Panc1 (cell line): ENCODE measurements around the gene NCAPH2. TPM values are rescaled to one million over a fixed set of nuclear protein-coding genes. Genes with fewer than 3 reads are reported as not detected.
A peak's percentile ranks its signal among the peaks of the same experiment; 100 is the strongest.

Source experiments
- ATAC-seq: fragments of 200-7000 bp; cut with Tn5 transposase; 2 replicates; pipeline ENCODE4 v1.9.1; 2020; ENCODE audit warnings: mild to moderate bottlenecking, moderate library complexity
- BruUV-seq: library from RNA; stranded (reverse); fragments of 400-500 nt; replicated peaks from 2 replicates; lab custom pipeline; 2021; lab: Mats Ljungman, UMichigan
- CTCF ChIA-PET: fragments of 300-600 bp; sonication (Branson Sonifier 250); formaldehyde crosslinking; loops from one replicate; lab custom pipeline; 2022; ENCODE audit warnings: antibody characterized with exemption; lab: Charles Lee
- POLR2A ChIA-PET: fragments of 300-600 bp; sonication (Branson Sonifier 250); formaldehyde crosslinking; loops from one replicate; lab custom pipeline; 2022; ENCODE audit warnings: antibody characterized with exemption; lab: Charles Lee
- DNase-seq: peaks from one replicate; pipeline ENCODE4 v3.0.0-alpha.2; 2010; ENCODE audit warnings: low read depth, low spot score
- H3K27ac ChIP-seq: 2 replicates; pipeline ENCODE4 v1.5.1; 2011; ENCODE audit warnings: mild to moderate bottlenecking, low read length, inconsistent platforms
- H3K27me3 ChIP-seq: fragments of 200-500 bp; sonication (Bioruptor generic); 2 replicates; pipeline ENCODE4 v1.6.0; 2014; ENCODE audit warnings: low read length, inconsistent platforms; ENCODE audit not compliant: control insufficient read depth, insufficient read depth
- H3K36me3 ChIP-seq: fragments of 200-500 bp; sonication (Bioruptor generic); 2 replicates; pipeline ENCODE4 v1.5.1; 2014; ENCODE audit warnings: inconsistent platforms, mild to moderate bottlenecking, low read length, moderate library complexity; ENCODE audit not compliant: control insufficient read depth, insufficient read depth
- H3K4me1 ChIP-seq: 2 replicates; pipeline ENCODE4 v1.5.1; 2011; ENCODE audit warnings: inconsistent platforms, mild to moderate bottlenecking, low read length, moderate library complexity; ENCODE audit not compliant: control insufficient read depth, insufficient read depth
- H3K4me3 ChIP-seq, 2 experiments: 2 replicates each; pipeline ENCODE4 v1.5.1; 2011 to 2012; ENCODE audit warnings: low read depth in 2 of 2, low read length in 2 of 2, mild to moderate bottlenecking in 2 of 2, inconsistent platforms in 1 of 2, moderate library complexity in 1 of 2
- H3K9me3 ChIP-seq: fragments of 200-500 bp; sonication (Bioruptor generic); 2 replicates; pipeline ENCODE4 v1.5.1; 2014; ENCODE audit warnings: low read depth, mild to moderate bottlenecking, inconsistent platforms, low read length, moderate library complexity; ENCODE audit not compliant: control insufficient read depth, insufficient read depth
- CTCF ChIP-seq: fragments of 450-650 bp; IDR thresholded peaks from 2 replicates; pipeline ENCODE4 v1.5.1; 2017; ENCODE audit warnings: mild to moderate bottlenecking
- POLR2AphosphoS5 ChIP-seq: IDR thresholded peaks from 2 replicates; pipeline ENCODE4 v1.6.1; 2012; ENCODE audit warnings: mild to moderate bottlenecking, low read depth, low read length, moderate library complexity
- REST ChIP-seq, 2 experiments: IDR thresholded peaks; 2 replicates each; pipeline ENCODE4 v1.6.1; 2011 to 2012; ENCODE audit warnings: low read depth in 2 of 2, control low read depth in 1 of 2, low read length in 1 of 2, mild to moderate bottlenecking in 1 of 2, moderate library complexity in 1 of 2; ENCODE audit not compliant: insufficient read depth in 1 of 2
- SIN3A ChIP-seq: IDR thresholded peaks from 2 replicates; pipeline ENCODE4 v1.6.1; 2012; ENCODE audit warnings: low read depth, mild to moderate bottlenecking, low read length, moderate library complexity, borderline replicate concordance; ENCODE audit not compliant: insufficient read depth
- TCF7L2 ChIP-seq: IDR thresholded peaks from 2 replicates; pipeline ENCODE4 v1.6.1; 2011; ENCODE audit warnings: mild to moderate bottlenecking, low read depth, low read length, inconsistent platforms
- in situ Hi-C: cut with HindIII; loops from 2 replicates; pipeline ENCODE4 v1.10.0; 2016; ENCODE audit warnings: low sequenced_read_pairs, low pct_unique_long_range_greater_than_20kb
- intact Hi-C: fragments of 100-400 bp; cut with micrococcal nuclease; formaldehyde crosslinking; loops from one replicate; pipeline ENCODE4 v1.10.0; 2022; ENCODE audit not compliant: unreplicated experiment
- total RNA-seq: library from RNA; stranded (reverse); gene quantifications from one replicate; pipeline ENCODE4 v1.2.1, GENCODE V29; 2021; ENCODE audit not compliant: unreplicated experiment

The NCAPH2 gene
- total RNA-seq, 1 experiment from 2014 or later: 55.6 TPM

- Histone ChIP-seq H3K36me3 (no peaks in the 10 kb centered on the region), H3K27me3 (no peaks in the 10 kb centered on the region), H3K4me1 (peaks cover 13% of the 10 kb centered on the region), H3K27ac (no peak within 1 kb of the TSS), H3K4me3 (no peak within 1 kb of the TSS), H3K9me3 (no peaks in the 10 kb centered on the region)
- intact Hi-C loops: no loop called here
- ChIA-PET CTCF (no interaction called here), POLR2A (no interaction called here)
- BruUV-seq: no TSS peak
- ATAC-seq (peak; percentile 68), DNase-seq (no peak)
- TF ChIP-seq TCF7L2 (no peak), SIN3A (no peak), POLR2AphosphoS5 (no peak), CTCF (no peak), REST (IDR thresholded peaks at IDR 0.05; ENCODE audit: insufficient read depth in 1 of 2, low read depth in 2 of 2, low read length in 1 of 2) (no peak)
- in situ Hi-C loops: no loop called here
Measured at GRCh38 chr22:50486561-50487289, 21.3 kb upstream of the NCAPH2 start, which contains the start of gene MIOX. TSS of gene MIOX (plus strand) at chr22:50486859. CDS start at chr22:50486898, 39 bp downstream.

GRCh38 chr22:50487290-50488005 is 20.6 kb upstream of the NCAPH2 start:
- CTCF ChIA-PET: no interaction called here
- in situ Hi-C loops: no loop called here
- Histone ChIP-seq H3K27me3 (no peaks in the 10 kb centered on the region), H3K9me3 (no peaks in the 10 kb centered on the region), H3K27ac (no peak overlapping the region), H3K36me3 (no peaks in the 10 kb centered on the region), H3K4me3 (no peak overlapping the region), H3K4me1 (peaks cover 13% of the 10 kb centered on the region)
- ATAC-seq (no peak), DNase-seq (no peak)
- TF ChIP-seq REST (IDR thresholded peaks at IDR 0.05; ENCODE audit: insufficient read depth in 1 of 2, low read depth in 2 of 2, low read length in 1 of 2) (no peak), TCF7L2 (no peak), CTCF (no peak), POLR2AphosphoS5 (no peak), SIN3A (no peak)
- BruUV-seq: no TSS peak
- intact Hi-C loops: no loop called here
- POLR2A ChIA-PET: no interaction called here
